NB4 (cell line): ENCODE measurements around the gene SDR39U1.

Source experiments
- POLR2A ChIP-seq: IDR thresholded peaks from 2 replicates; pipeline ENCODE4 v1.6.1; 2011; ENCODE audit warnings: mild to moderate bottlenecking; ENCODE audit not compliant: insufficient read length; ENCODE audit errors: extremely low read depth
- TF ChIP-seq, protein P1 (sequence below): IDR thresholded peaks from one replicate; pipeline ENCODE4 v1.5.1; 2012; ENCODE audit warnings: low read depth, low read length

DNA sequence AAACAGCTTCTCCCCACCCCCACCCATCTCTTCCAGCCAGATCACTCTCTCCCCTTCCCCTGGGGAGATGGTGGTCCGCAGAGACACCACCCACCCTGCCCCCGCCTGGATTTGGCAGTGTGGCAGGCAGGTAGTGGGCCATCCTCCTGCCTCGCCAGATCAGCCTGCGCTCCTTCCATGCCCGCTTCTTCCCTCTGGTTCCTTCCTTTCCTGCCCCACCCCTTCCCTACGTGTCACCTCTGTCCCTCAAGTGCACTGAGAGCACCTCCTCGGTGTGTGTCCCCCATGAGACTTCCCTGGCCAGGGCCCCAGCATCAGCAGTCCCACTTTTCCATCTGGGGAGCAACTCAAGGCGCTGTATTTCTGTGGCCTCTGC is 43.1 kb downstream of the SDR39U1 start:
- TF ChIP-seq, protein P1, sequence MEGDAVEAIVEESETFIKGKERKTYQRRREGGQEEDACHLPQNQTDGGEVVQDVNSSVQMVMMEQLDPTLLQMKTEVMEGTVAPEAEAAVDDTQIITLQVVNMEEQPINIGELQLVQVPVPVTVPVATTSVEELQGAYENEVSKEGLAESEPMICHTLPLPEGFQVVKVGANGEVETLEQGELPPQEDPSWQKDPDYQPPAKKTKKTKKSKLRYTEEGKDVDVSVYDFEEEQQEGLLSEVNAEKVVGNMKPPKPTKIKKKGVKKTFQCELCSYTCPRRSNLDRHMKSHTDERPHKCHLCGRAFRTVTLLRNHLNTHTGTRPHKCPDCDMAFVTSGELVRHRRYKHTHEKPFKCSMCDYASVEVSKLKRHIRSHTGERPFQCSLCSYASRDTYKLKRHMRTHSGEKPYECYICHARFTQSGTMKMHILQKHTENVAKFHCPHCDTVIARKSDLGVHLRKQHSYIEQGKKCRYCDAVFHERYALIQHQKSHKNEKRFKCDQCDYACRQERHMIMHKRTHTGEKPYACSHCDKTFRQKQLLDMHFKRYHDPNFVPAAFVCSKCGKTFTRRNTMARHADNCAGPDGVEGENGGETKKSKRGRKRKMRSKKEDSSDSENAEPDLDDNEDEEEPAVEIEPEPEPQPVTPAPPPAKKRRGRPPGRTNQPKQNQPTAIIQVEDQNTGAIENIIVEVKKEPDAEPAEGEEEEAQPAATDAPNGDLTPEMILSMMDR = no peak
- no peak for TF ChIP-seq POLR2A
